ENCODE results near the gene CEP85. TPM values are rescaled to one million over a fixed set of nuclear protein-coding genes. Genes with fewer than 3 reads are reported as not detected.

CEP85 gene
- total RNA-seq, 1 donor from 2014 or later: 10.5 TPM

- H2AFZ ChIP-seq (ENCODE audit: low read depth, low read length): no peak overlapping the region
- Mint-ChIP-seq H3K9me3 (ENCODE audit: unreplicated experiment) (no peaks in the 10 kb centered on the region), H3K27me3 (ENCODE audit: low read depth, unreplicated experiment) (no peaks in the 10 kb centered on the region), H3K27ac (ENCODE audit: unreplicated experiment) (no peak overlapping the region), H3K36me3 (ENCODE audit: low read depth, unreplicated experiment) (peaks cover 10% of the 10 kb centered on the region), H3K4me3 (ENCODE audit: unreplicated experiment) (peak overlapping the region; percentile 40), H3K4me1 (ENCODE audit: low read depth, unreplicated experiment) (peaks cover 67% of the 10 kb centered on the region)
- H3K4me1 ChIP-seq (ENCODE audit: insufficient read depth, low read length): peaks cover 74% of the 10 kb centered on the region
- H3K4me2 ChIP-seq (ENCODE audit: low read length): peak overlapping the region; percentile 97
- H4K20me1 ChIP-seq (ENCODE audit: insufficient read depth, low read length): peaks cover 32% of the 10 kb centered on the region
- TF ChIP-seq EZH2 (IDR thresholded peaks at IDR 0.05; ENCODE audit: insufficient read depth, low read length) (no peak), CTCF (IDR thresholded peaks at IDR 0.05; ENCODE audit: insufficient read depth, low read depth, low read length) (no peak)
- FAIRE-seq: no peak
- H3K4me3 ChIP-seq (ENCODE audit: insufficient read depth, low read depth, low read length): no peak overlapping the region
- peak overlapping the region; percentile 44 for H3K9ac ChIP-seq (ENCODE audit: low read length)
- H3K27ac ChIP-seq (ENCODE audit: low read depth, low read length): peak overlapping the region; percentile 86
- H3K79me2 ChIP-seq (ENCODE audit: insufficient read depth, low read length): peaks cover 41% of the 10 kb centered on the region
- DNase-seq (ENCODE audit: low read depth): peak; percentile 63
- no peaks in the 10 kb centered on the region for H3K9me3 ChIP-seq (ENCODE audit: insufficient read depth, low read depth, low read length)
- no peaks in the 10 kb centered on the region for H3K27me3 ChIP-seq (ENCODE audit: insufficient read depth, low read length)
- H3K36me3 ChIP-seq (ENCODE audit: insufficient read depth, low read length): peaks cover 16% of the 10 kb centered on the region
Observed at GRCh38 chr1:26278303-26278702, 44.3 kb downstream of the CEP85 start.

GRCh38 chr1:26278724-26279455, 44.9 kb downstream of the CEP85 start:
- no peak for FAIRE-seq
- peak overlapping the region; percentile 86 for H3K27ac ChIP-seq (ENCODE audit: low read depth, low read length)
- peaks cover 16% of the 10 kb centered on the region for H3K36me3 ChIP-seq (ENCODE audit: insufficient read depth, low read length)
- H2AFZ ChIP-seq (ENCODE audit: low read depth, low read length): no peak overlapping the region
- H3K4me2 ChIP-seq (ENCODE audit: low read length): peak overlapping the region; percentile 97
- Mint-ChIP-seq H3K36me3 (ENCODE audit: low read depth, unreplicated experiment) (peaks cover 11% of the 10 kb centered on the region), H3K27me3 (ENCODE audit: low read depth, unreplicated experiment) (no peaks in the 10 kb centered on the region), H3K27ac (ENCODE audit: unreplicated experiment) (peak overlapping the region; percentile 91), H3K9me3 (ENCODE audit: unreplicated experiment) (no peaks in the 10 kb centered on the region), H3K4me3 (ENCODE audit: unreplicated experiment) (peak overlapping the region; percentile 89), H3K4me1 (ENCODE audit: low read depth, unreplicated experiment) (peaks cover 71% of the 10 kb centered on the region)
- H3K4me1 ChIP-seq (ENCODE audit: insufficient read depth, low read length): peaks cover 80% of the 10 kb centered on the region
- TF ChIP-seq EZH2 (IDR thresholded peaks at IDR 0.05; ENCODE audit: insufficient read depth, low read length) (no peak), CTCF (IDR thresholded peaks at IDR 0.05; ENCODE audit: insufficient read depth, low read depth, low read length) (no peak)
- H3K79me2 ChIP-seq (ENCODE audit: insufficient read depth, low read length): peaks cover 47% of the 10 kb centered on the region
- H3K27me3 ChIP-seq (ENCODE audit: insufficient read depth, low read length): no peaks in the 10 kb centered on the region
- H4K20me1 ChIP-seq (ENCODE audit: insufficient read depth, low read length): peaks cover 38% of the 10 kb centered on the region
- no peaks in the 10 kb centered on the region for H3K9me3 ChIP-seq (ENCODE audit: insufficient read depth, low read depth, low read length)
- H3K9ac ChIP-seq (ENCODE audit: low read length): peak overlapping the region; percentile 85
- H3K4me3 ChIP-seq (ENCODE audit: insufficient read depth, low read depth, low read length): peak overlapping the region; percentile 73
- peak; percentile 55 for DNase-seq (ENCODE audit: low read depth)
